G401.6 (cell line): ENCODE data around the gene OSR1.
"Not testable (repeated sequence)": the region's sequence is repeated elsewhere in the genome, so short reads cannot be mapped to it uniquely, and the experiment has no call there.

Source experiments
- FAIRE-seq: peaks from 2 replicates; lab custom pipeline; 2012; peaks lifted over from hg19 to GRCh38; lab: Jason Lieb, UNC

OSR1 gene

DNA sequence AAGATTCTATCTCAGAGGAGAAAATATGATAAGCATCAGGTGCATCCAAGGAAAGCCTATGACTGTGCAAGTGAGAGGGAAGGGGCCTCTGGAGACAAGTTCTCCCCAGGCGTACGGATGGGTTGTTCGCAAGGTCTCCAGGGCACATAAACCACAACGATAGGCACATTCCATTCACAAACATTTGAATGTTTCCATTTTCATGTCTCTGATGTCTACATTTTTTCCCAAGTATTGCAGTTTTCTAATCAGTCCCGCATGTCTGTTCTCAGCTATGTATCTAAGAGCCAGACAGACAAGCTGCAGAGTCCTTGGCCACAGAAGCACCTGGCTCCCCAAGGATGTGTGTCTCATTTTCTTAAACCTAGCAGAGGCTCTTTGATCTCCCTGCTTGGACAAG is 28.0 kb downstream of the OSR1 start:
- FAIRE-seq, result no peak

- FAIRE-seq, result no peak
Observed at GRCh38 chr2:19329445-19329844, 29.0 kb downstream of the OSR1 start.

DNA sequence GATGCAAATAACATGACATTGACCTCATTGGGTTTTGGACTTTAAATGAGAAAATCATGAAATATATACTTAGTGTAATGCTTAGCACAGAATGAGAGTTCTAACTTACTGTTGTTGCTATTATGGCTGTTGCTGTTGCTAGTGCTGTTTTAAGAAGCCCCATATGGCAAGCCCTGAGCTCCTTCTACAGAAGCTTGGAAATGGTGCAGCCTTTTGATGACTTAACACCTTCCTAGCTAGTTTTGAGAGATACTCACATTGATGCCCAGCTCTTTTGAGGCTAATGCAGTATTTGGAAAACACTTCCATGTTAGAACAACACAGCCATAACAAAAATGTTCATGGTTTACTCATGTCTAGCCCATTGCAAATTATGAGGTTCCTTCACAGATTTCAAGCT is 30.9 kb downstream of the OSR1 start:
- FAIRE-seq, result no peak

DNA sequence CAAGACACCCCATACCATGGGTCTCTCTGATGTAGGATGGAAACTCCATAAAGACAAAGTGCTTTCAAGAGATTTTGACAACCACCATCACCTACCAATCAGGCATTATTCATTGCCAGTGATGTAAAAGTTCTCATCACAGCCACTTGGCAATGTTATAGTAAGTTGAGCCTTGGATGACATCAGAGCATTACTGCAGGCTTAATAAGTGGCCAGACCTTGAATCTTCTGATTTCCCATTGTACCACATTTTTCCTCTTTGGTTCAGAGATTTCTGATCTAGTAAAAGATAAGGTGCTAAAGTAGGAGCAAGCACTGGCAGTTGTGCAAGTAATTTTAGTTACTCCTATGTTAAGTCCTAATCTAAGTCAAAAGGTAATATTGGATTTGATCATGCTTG is 36.5 kb downstream of the OSR1 start:
- FAIRE-seq, result no peak

GRCh38 chr2:19320813-19321212 is 37.6 kb downstream of the OSR1 start:
- no peak for FAIRE-seq

- no peak for FAIRE-seq
Observed at GRCh38 chr2:19319698-19320097, 38.7 kb downstream of the OSR1 start.

- FAIRE-seq, result no peak
Observed at GRCh38 chr2:19319064-19319463, 39.4 kb downstream of the OSR1 start.

- FAIRE-seq, result no peak
Observed at GRCh38 chr2:19313553-19313952, 44.9 kb downstream of the OSR1 start.

- FAIRE-seq, result no peak
Observed at GRCh38 chr2:19312949-19313348, 45.5 kb downstream of the OSR1 start.

- FAIRE-seq, result not testable (repeated sequence)
Observed at GRCh38 chr2:19306065-19306464, 52.4 kb downstream of the OSR1 start.

- FAIRE-seq, result not testable (repeated sequence)
Observed at GRCh38 chr2:19305400-19306055, 52.9 kb downstream of the OSR1 start.

- FAIRE-seq, result no peak
Observed at GRCh38 chr2:19301706-19302105, 56.7 kb downstream of the OSR1 start.
